ENCODE measurements around the gene CRB2.

CRB2 gene

DNA sequence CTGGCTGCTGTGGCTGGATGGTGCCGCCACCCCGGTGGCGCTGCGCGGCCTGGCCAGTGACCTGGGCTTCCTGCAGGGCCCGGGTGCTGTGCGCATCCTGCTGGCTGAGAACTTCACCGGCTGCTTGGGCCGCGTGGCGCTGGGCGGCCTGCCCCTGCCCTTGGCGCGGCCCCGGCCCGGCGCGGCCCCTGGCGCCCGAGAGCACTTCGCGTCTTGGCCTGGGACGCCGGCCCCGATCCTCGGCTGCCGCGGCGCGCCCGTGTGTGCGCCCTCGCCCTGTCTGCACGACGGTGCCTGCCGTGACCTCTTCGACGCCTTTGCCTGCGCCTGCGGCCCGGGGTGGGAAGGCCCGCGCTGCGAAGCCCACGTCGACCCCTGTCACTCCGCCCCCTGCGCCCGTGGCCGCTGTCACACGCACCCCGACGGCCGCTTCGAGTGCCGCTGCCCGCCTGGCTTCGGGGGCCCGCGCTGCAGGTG is 17.5 kb downstream of the CRB2 start:
- H3K4me2 ChIP-seq (ENCODE audit: low read depth, low read length), result no peak overlapping the region
- H4K20me1 ChIP-seq (ENCODE audit: insufficient read depth, low read length), result no peaks in the 10 kb centered on the region
- no peak overlapping the region for H2AFZ ChIP-seq (ENCODE audit: low read length)
- H3K4me1 ChIP-seq (ENCODE audit: low read length), result no peaks in the 10 kb centered on the region
- H3K27ac ChIP-seq (ENCODE audit: low read length), result no peak overlapping the region
- H3K9ac ChIP-seq (ENCODE audit: low read length), result no peak overlapping the region
- no peaks in the 10 kb centered on the region for H3K79me2 ChIP-seq (ENCODE audit: low read length)
- H3K9me3 ChIP-seq (replicated peaks; ENCODE audit: insufficient read depth, low read length), result no peaks in the 10 kb centered on the region
- no peaks in the 10 kb centered on the region for H3K36me3 ChIP-seq (replicated peaks; ENCODE audit: insufficient read depth, low read length)
- H3K9me2 ChIP-seq (replicated peaks; ENCODE audit: insufficient read depth, low read length), result no peaks in the 10 kb centered on the region
- H3F3A ChIP-seq (ENCODE audit: insufficient read depth, low read length), result no peaks in the 10 kb centered on the region
- H3K4me3 ChIP-seq (ENCODE audit: low read length), result no peak overlapping the region
- peaks cover 76% of the 10 kb centered on the region for H3K27me3 ChIP-seq (replicated peaks; ENCODE audit: insufficient read depth, low read length)
- TF ChIP-seq, protein P1, sequence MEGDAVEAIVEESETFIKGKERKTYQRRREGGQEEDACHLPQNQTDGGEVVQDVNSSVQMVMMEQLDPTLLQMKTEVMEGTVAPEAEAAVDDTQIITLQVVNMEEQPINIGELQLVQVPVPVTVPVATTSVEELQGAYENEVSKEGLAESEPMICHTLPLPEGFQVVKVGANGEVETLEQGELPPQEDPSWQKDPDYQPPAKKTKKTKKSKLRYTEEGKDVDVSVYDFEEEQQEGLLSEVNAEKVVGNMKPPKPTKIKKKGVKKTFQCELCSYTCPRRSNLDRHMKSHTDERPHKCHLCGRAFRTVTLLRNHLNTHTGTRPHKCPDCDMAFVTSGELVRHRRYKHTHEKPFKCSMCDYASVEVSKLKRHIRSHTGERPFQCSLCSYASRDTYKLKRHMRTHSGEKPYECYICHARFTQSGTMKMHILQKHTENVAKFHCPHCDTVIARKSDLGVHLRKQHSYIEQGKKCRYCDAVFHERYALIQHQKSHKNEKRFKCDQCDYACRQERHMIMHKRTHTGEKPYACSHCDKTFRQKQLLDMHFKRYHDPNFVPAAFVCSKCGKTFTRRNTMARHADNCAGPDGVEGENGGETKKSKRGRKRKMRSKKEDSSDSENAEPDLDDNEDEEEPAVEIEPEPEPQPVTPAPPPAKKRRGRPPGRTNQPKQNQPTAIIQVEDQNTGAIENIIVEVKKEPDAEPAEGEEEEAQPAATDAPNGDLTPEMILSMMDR (IDR thresholded peaks at IDR 0.05; ENCODE audit: low read length), result no peak
- TF ChIP-seq EZH2phosphoT487 (IDR thresholded peaks at IDR 0.05; ENCODE audit: low read length) (no peak), EZH2 (optimal IDR thresholded peaks at IDR 0.05; ENCODE audit: low read depth, low read length) (no peak)
- DNase-seq, result no peak

DNA sequence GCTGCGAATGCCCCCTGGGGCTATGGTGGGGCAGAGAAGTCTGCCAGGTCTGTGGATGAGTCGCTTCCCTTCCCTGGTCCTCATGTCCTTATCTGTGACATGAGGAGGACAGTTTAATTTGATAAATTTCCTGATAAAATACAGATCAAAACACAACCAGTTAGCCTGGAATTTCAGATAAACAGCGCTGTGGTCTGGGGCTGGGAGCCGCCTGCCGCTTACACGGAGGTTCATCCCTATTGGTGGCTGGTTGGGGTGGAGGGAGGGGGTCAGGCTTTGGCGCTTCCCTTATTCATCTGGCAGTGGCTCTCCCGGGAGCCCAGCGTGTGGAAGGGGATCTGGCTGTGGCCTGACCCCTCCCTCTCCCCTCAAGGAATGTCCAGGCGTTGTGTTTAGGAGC is 17.9 kb downstream of the CRB2 start:
- Histone ChIP-seq H3K4me3 (ENCODE audit: low read length) (no peak overlapping the region), H3K4me1 (ENCODE audit: low read length) (no peaks in the 10 kb centered on the region)

DNA sequence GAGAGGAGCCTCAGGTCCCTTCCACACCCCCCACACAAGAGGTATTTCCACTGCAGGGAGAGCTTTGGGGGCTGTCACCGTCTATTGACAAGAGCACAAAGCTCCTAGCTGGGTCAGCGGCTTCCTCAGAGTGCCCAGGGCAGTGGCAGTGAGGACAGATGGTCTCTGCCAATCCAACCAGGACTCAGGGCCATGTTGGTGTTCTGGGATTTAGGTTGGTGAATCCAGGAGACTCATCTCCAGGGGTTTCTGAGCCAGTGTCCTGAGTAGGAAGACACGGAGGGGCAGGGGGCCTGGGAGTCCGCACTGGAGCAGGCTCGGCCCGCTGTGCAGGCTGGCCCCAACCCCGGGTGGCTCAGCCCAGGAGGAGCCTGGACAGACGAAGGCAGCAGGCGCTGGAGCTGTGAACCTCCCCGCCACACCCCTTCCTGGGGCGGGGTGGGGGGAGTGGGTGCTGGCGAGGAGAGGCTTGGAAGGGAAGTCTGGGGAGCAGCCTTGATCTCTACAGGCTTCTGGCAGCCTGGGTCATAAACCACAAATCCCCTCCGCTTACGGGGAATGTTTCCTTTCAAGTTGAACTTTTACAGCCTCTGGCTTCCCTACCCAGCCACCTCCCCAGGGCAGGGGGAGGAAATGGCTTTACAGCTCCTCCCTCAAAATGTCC is 19.6 kb downstream of the CRB2 start:
- Histone ChIP-seq H3K79me2 (ENCODE audit: low read length) (no peaks in the 10 kb centered on the region), H3K27me3 (replicated peaks; ENCODE audit: insufficient read depth, low read length) (peaks cover 55% of the 10 kb centered on the region), H3K4me1 (ENCODE audit: low read length) (no peaks in the 10 kb centered on the region), H2AFZ (ENCODE audit: low read length) (no peak overlapping the region), H3F3A (ENCODE audit: insufficient read depth, low read length) (no peaks in the 10 kb centered on the region), H3K9me3 (replicated peaks; ENCODE audit: insufficient read depth, low read length) (no peaks in the 10 kb centered on the region), H3K27ac (ENCODE audit: low read length) (no peak overlapping the region), H3K36me3 (replicated peaks; ENCODE audit: insufficient read depth, low read length) (no peaks in the 10 kb centered on the region), H3K4me3 (ENCODE audit: low read length) (no peak overlapping the region), H3K9ac (ENCODE audit: low read length) (no peak overlapping the region), H3K4me2 (ENCODE audit: low read depth, low read length) (no peak overlapping the region), H4K20me1 (ENCODE audit: insufficient read depth, low read length) (no peaks in the 10 kb centered on the region), H3K9me2 (replicated peaks; ENCODE audit: insufficient read depth, low read length) (no peaks in the 10 kb centered on the region)
- DNase-seq, result no peak
- TF ChIP-seq, protein P1 (IDR thresholded peaks at IDR 0.05; ENCODE audit: low read length), result no peak
- no peak for TF ChIP-seq EZH2phosphoT487 (IDR thresholded peaks at IDR 0.05; ENCODE audit: low read length)
- TF ChIP-seq EZH2 (optimal IDR thresholded peaks at IDR 0.05; ENCODE audit: low read depth, low read length), result no peak

More for the DNA sequence above, 17.9 kb downstream of the CRB2 start:
- TF ChIP-seq, protein P1 (IDR thresholded peaks at IDR 0.05; ENCODE audit: low read length), result no peak
- TF ChIP-seq EZH2 (optimal IDR thresholded peaks at IDR 0.05; ENCODE audit: low read depth, low read length), result peak; percentile 83
- H3K79me2 ChIP-seq (ENCODE audit: low read length), result no peaks in the 10 kb centered on the region
- no peak for DNase-seq
- H3K9ac ChIP-seq (ENCODE audit: low read length), result no peak overlapping the region
- H3K4me2 ChIP-seq (ENCODE audit: low read depth, low read length), result no peak overlapping the region
- no peaks in the 10 kb centered on the region for H3K9me3 ChIP-seq (replicated peaks; ENCODE audit: insufficient read depth, low read length)
- H3K27me3 ChIP-seq (replicated peaks; ENCODE audit: insufficient read depth, low read length), result peaks cover 71% of the 10 kb centered on the region
- H3K27ac ChIP-seq (ENCODE audit: low read length), result no peak overlapping the region
- no peaks in the 10 kb centered on the region for H4K20me1 ChIP-seq (ENCODE audit: insufficient read depth, low read length)
- no peaks in the 10 kb centered on the region for H3F3A ChIP-seq (ENCODE audit: insufficient read depth, low read length)
- no peak overlapping the region for H2AFZ ChIP-seq (ENCODE audit: low read length)
- H3K36me3 ChIP-seq (replicated peaks; ENCODE audit: insufficient read depth, low read length), result no peaks in the 10 kb centered on the region
- no peaks in the 10 kb centered on the region for H3K9me2 ChIP-seq (replicated peaks; ENCODE audit: insufficient read depth, low read length)

Measured in MM.1S (cell line).